MG63 (cell line): ENCODE measurements around the gene DARS2. TPM values are rescaled to one million over a fixed set of nuclear protein-coding genes. Genes with fewer than 3 reads are reported as not detected.
"Not testable (repeated sequence)": the region's sequence is repeated elsewhere in the genome, so short reads cannot be mapped to it uniquely, and the experiment has no call there.

Source experiments
- DNase-seq: peaks from one replicate; pipeline ENCODE4 v3.0.0-alpha.2; 2020
- H3K27me3 ChIP-seq: fragments of 250-450 bp; sonication (Bioruptor Pico); 2 replicates; pipeline ENCODE4 v1.5.1; 2020; ENCODE audit warnings: mild to moderate bottlenecking, moderate library complexity
- H3K36me3 ChIP-seq: fragments of 250-450 bp; sonication (Bioruptor Pico); 2 replicates; pipeline ENCODE4 v1.5.1; 2020; ENCODE audit warnings: mild to moderate bottlenecking, moderate library complexity
- H3K4me3 ChIP-seq: fragments of 250-450 bp; sonication (Bioruptor Pico); 2 replicates; pipeline ENCODE4 v1.5.1; 2020; ENCODE audit warnings: mild to moderate bottlenecking, moderate library complexity
- H3K9me3 ChIP-seq: fragments of 250-450 bp; sonication (Bioruptor Pico); 2 replicates; pipeline ENCODE4 v1.5.1; 2020; ENCODE audit warnings: mild to moderate bottlenecking, moderate library complexity
- total RNA-seq: library from RNA; depleted of rRNA; stranded (reverse); fragments of >200 nt; shearing (Covaris generic); gene quantifications from 2 replicates; pipeline ENCODE4 v1.2.3, GENCODE V29; 2014; ENCODE audit warnings: low replicate concordance

Gene DARS2
- total RNA-seq, 1 experiment from 2014 or later = 25.8 TPM

- no peaks in the 10 kb centered on the region for H3K9me3 ChIP-seq
- H3K36me3 ChIP-seq = peaks cover 46% of the 10 kb centered on the region
- no peaks in the 10 kb centered on the region for H3K27me3 ChIP-seq
- H3K4me3 ChIP-seq = peak overlapping the region; percentile 83
- DNase-seq = no peak
Observed at GRCh38 chr1:173869021-173869359, 44.5 kb downstream of the DARS2 start.

- no peaks in the 10 kb centered on the region for H3K9me3 ChIP-seq
- no peak overlapping the region for H3K4me3 ChIP-seq
- DNase-seq = no peak
- H3K36me3 ChIP-seq = peaks cover 36% of the 10 kb centered on the region
- H3K27me3 ChIP-seq = no peaks in the 10 kb centered on the region
Observed at GRCh38 chr1:173870252-173871075, 46.0 kb downstream of the DARS2 start.

GRCh38 chr1:173871091-173871490 lies 46.6 kb downstream of the DARS2 start:
- Histone ChIP-seq H3K4me3 (no peak overlapping the region), H3K9me3 (no peaks in the 10 kb centered on the region), H3K27me3 (no peaks in the 10 kb centered on the region), H3K36me3 (peaks cover 30% of the 10 kb centered on the region)
- no peak for DNase-seq

- H3K9me3 ChIP-seq = no peaks in the 10 kb centered on the region
- peaks cover 28% of the 10 kb centered on the region for H3K36me3 ChIP-seq
- H3K27me3 ChIP-seq = no peaks in the 10 kb centered on the region
- no peak overlapping the region for H3K4me3 ChIP-seq
- no peak for DNase-seq
Observed at GRCh38 chr1:173871500-173871899, 47.0 kb downstream of the DARS2 start.

GRCh38 chr1:173876732-173877131 lies 52.3 kb downstream of the DARS2 start:
- no peak for DNase-seq
- H3K9me3 ChIP-seq = no peaks in the 10 kb centered on the region
- H3K4me3 ChIP-seq = no peak overlapping the region
- peaks cover 29% of the 10 kb centered on the region for H3K36me3 ChIP-seq
- no peaks in the 10 kb centered on the region for H3K27me3 ChIP-seq

GRCh38 chr1:173878251-173878650 lies 53.8 kb downstream of the DARS2 start:
- H3K36me3 ChIP-seq = peaks cover 26% of the 10 kb centered on the region
- H3K27me3 ChIP-seq = no peaks in the 10 kb centered on the region
- no peaks in the 10 kb centered on the region for H3K9me3 ChIP-seq
- no peak overlapping the region for H3K4me3 ChIP-seq
- DNase-seq = no peak

GRCh38 chr1:173881117-173881516 lies 56.6 kb downstream of the DARS2 start:
- H3K27me3 ChIP-seq, DNase-seq, H3K4me3 ChIP-seq, H3K9me3 ChIP-seq: not testable (repeated sequence)
- H3K36me3 ChIP-seq = peaks cover 26% of the 10 kb centered on the region

GRCh38 chr1:173884701-173885100 lies 60.2 kb downstream of the DARS2 start:
- no peak overlapping the region for H3K4me3 ChIP-seq
- H3K36me3 ChIP-seq = peaks cover 36% of the 10 kb centered on the region
- no peaks in the 10 kb centered on the region for H3K9me3 ChIP-seq

GRCh38 chr1:173886746-173887611 lies 62.5 kb downstream of the DARS2 start:
- peaks cover 31% of the 10 kb centered on the region for H3K36me3 ChIP-seq
- no peaks in the 10 kb centered on the region for H3K27me3 ChIP-seq
- H3K9me3 ChIP-seq = no peaks in the 10 kb centered on the region
- no peak overlapping the region for H3K4me3 ChIP-seq
- DNase-seq = no peak

More at GRCh38 chr1:173884701-173885100, 60.2 kb downstream of the DARS2 start:
- no peak for DNase-seq
- H3K27me3 ChIP-seq = no peaks in the 10 kb centered on the region

GRCh38 chr1:173887627-173888026 lies 63.2 kb downstream of the DARS2 start:
- no peak for DNase-seq
- Histone ChIP-seq H3K27me3 (no peaks in the 10 kb centered on the region), H3K9me3 (no peaks in the 10 kb centered on the region), H3K4me3 (no peak overlapping the region), H3K36me3 (peaks cover 31% of the 10 kb centered on the region)

- no peak for DNase-seq
- no peaks in the 10 kb centered on the region for H3K9me3 ChIP-seq
Observed at GRCh38 chr1:173888749-173889148, 64.3 kb downstream of the DARS2 start.

GRCh38 chr1:173889885-173890284 lies 65.4 kb downstream of the DARS2 start:
- Histone ChIP-seq H3K9me3 (no peaks in the 10 kb centered on the region), H3K36me3 (peaks cover 33% of the 10 kb centered on the region), H3K4me3 (no peak overlapping the region), H3K27me3 (no peaks in the 10 kb centered on the region)
- DNase-seq = no peak

More at GRCh38 chr1:173888749-173889148, 64.3 kb downstream of the DARS2 start:
- no peaks in the 10 kb centered on the region for H3K27me3 ChIP-seq
- no peak overlapping the region for H3K4me3 ChIP-seq
- peaks cover 33% of the 10 kb centered on the region for H3K36me3 ChIP-seq

- Histone ChIP-seq H3K9me3 (no peaks in the 10 kb centered on the region), H3K27me3 (no peaks in the 10 kb centered on the region), H3K36me3 (peaks cover 4% of the 10 kb centered on the region), H3K4me3 (no peak overlapping the region)
- DNase-seq = no peak
Observed at GRCh38 chr1:173893611-173894010, 69.1 kb downstream of the DARS2 start.

- Histone ChIP-seq H3K9me3 (no peaks in the 10 kb centered on the region), H3K36me3 (peaks cover 4% of the 10 kb centered on the region), H3K27me3 (no peaks in the 10 kb centered on the region), H3K4me3 (no peak overlapping the region)
- DNase-seq = no peak
Observed at GRCh38 chr1:173894189-173894588, 69.7 kb downstream of the DARS2 start.

GRCh38 chr1:173900427-173900826 lies 76.0 kb downstream of the DARS2 start:
- Histone ChIP-seq H3K9me3 (no peaks in the 10 kb centered on the region), H3K27me3 (no peaks in the 10 kb centered on the region)
- no peak for DNase-seq

GRCh38 chr1:173900992-173901391 lies 76.5 kb downstream of the DARS2 start:
- H3K4me3 ChIP-seq = no peak overlapping the region
- H3K27me3 ChIP-seq = no peaks in the 10 kb centered on the region
- no peaks in the 10 kb centered on the region for H3K36me3 ChIP-seq
- no peaks in the 10 kb centered on the region for H3K9me3 ChIP-seq
- DNase-seq = no peak

More at GRCh38 chr1:173900427-173900826, 76.0 kb downstream of the DARS2 start:
- Histone ChIP-seq H3K36me3 (no peaks in the 10 kb centered on the region), H3K4me3 (no peak overlapping the region)

GRCh38 chr1:173903827-173904531 lies 79.5 kb downstream of the DARS2 start:
- no peaks in the 10 kb centered on the region for H3K9me3 ChIP-seq
- H3K27me3 ChIP-seq = no peaks in the 10 kb centered on the region
- H3K4me3 ChIP-seq = no peak overlapping the region
- H3K36me3 ChIP-seq = no peaks in the 10 kb centered on the region
- no peak for DNase-seq
